Vagina (tissue), 2 donors: ENCODE results near the gene RANGRF. TPM values are rescaled to one million over a fixed set of nuclear protein-coding genes. Genes with fewer than 3 reads are reported as not detected.

Source experiments
- DNase-seq, 2 donors: peaks; one replicate each; pipeline ENCODE4 v3.0.0-alpha.2; 2017; ENCODE audit errors: extremely low spot score in 2 of 2
- H3K27ac ChIP-seq: fragments of 200-600 bp; sonication (generic); one replicate; pipeline ENCODE4 v1.5.1; 2019
- H3K27me3 ChIP-seq: fragments of 200-600 bp; sonication (generic); one replicate; pipeline ENCODE4 v1.5.1; 2019
- H3K36me3 ChIP-seq, 2 donors: fragments of 200-600 bp; sonication (generic); one replicate each; pipeline ENCODE4 v1.5.1; 2017 to 2019
- H3K4me1 ChIP-seq: fragments of 200-600 bp; sonication (generic); one replicate; pipeline ENCODE4 v1.5.1; 2019
- H3K4me3 ChIP-seq, 2 donors: fragments of 200-600 bp; sonication (generic); 1 replicate in 1 of 2; 2 replicates in 1 of 2; pipeline ENCODE4 v1.5.1; 2016 to 2019
- H3K9me3 ChIP-seq: fragments of 200-600 bp; sonication (generic); one replicate; pipeline ENCODE4 v1.5.1; 2019
- POLR2A ChIP-seq, 2 donors: fragments of 450-650 bp; IDR thresholded peaks; one replicate each; pipeline ENCODE4 v1.6.1; 2017; ENCODE audit warnings: antibody characterized with exemption in 2 of 2, mild to moderate bottlenecking in 2 of 2, moderate library complexity in 2 of 2
- POLR2AphosphoS5 ChIP-seq, 2 donors: sonication (generic); formaldehyde crosslinking; IDR thresholded peaks; one replicate each; pipeline ENCODE4 v1.9.0; 2017; ENCODE audit warnings: antibody characterized with exemption in 2 of 2, mild to moderate bottlenecking in 2 of 2, low read depth in 1 of 2; ENCODE audit not compliant: insufficient read depth in 1 of 2
- intact Hi-C: fragments of 100-400 bp; cut with DNase I; formaldehyde crosslinking; loops from one replicate; pipeline ENCODE4 v1.15.1; 2023
- total RNA-seq: library from RNA; depleted of rRNA; stranded (reverse); fragments of >200 nt; gene quantifications from one replicate; pipeline ENCODE4 v1.2.3, GENCODE V29; 2016
- TF ChIP-seq, protein P1 (sequence below), 3 experiments: fragments of 450-650 bp in 2 of 3; fragments of 200-600 bp in 1 of 3; sonication (generic) in 1 of 3; IDR thresholded peaks; one replicate each; pipeline ENCODE4 v1.5.1; 2017 to 2019; ENCODE audit warnings: antibody characterized with exemption in 3 of 3, mild to moderate bottlenecking in 2 of 3, moderate library complexity in 2 of 3

Gene RANGRF
- total RNA-seq, 1 donor from 2014 or later: 19.4 TPM

DNA sequence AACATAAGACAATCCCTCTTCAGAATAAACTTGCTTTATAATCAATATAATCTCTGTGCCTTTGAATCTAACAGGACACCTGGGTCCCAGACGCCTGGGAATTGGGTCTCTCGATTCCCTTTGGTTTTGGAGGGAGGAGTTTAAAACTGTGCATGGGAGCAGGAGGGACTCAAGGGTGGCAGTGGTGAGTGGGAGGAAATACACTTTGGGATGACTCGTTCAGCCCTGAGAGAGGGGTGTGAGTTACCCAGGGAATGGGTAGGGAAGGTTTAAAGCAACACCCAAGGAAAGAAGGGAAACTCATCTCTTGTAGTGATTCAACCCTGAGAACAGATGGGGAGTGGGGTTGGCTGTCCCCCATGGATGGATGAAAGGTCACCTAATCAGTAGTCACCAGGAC lies 1.6 kb downstream of the RANGRF start:
- Histone ChIP-seq H3K27ac (no peak overlapping the region), H3K27me3 (no peaks in the 10 kb centered on the region), H3K4me1 (peaks cover 25% of the 10 kb centered on the region), H3K36me3 (no peaks in the 10 kb centered on the region), H3K9me3 (no peaks in the 10 kb centered on the region), H3K4me3 (no peak overlapping the region)
- no peak for DNase-seq
- intact Hi-C loops: loop anchor here (10.0 kb wide), 1 partner anchor 195 kb away; no protein-coding TSS in a partner anchor
- TF ChIP-seq, protein P1, sequence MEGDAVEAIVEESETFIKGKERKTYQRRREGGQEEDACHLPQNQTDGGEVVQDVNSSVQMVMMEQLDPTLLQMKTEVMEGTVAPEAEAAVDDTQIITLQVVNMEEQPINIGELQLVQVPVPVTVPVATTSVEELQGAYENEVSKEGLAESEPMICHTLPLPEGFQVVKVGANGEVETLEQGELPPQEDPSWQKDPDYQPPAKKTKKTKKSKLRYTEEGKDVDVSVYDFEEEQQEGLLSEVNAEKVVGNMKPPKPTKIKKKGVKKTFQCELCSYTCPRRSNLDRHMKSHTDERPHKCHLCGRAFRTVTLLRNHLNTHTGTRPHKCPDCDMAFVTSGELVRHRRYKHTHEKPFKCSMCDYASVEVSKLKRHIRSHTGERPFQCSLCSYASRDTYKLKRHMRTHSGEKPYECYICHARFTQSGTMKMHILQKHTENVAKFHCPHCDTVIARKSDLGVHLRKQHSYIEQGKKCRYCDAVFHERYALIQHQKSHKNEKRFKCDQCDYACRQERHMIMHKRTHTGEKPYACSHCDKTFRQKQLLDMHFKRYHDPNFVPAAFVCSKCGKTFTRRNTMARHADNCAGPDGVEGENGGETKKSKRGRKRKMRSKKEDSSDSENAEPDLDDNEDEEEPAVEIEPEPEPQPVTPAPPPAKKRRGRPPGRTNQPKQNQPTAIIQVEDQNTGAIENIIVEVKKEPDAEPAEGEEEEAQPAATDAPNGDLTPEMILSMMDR (IDR thresholded peaks at IDR 0.05): no peak
- no peak for TF ChIP-seq POLR2AphosphoS5 (IDR thresholded peaks at IDR 0.05; ENCODE audit: insufficient read depth in 1 of 2, low read depth in 1 of 2)
- no peak for TF ChIP-seq POLR2A (IDR thresholded peaks at IDR 0.05)

DNA sequence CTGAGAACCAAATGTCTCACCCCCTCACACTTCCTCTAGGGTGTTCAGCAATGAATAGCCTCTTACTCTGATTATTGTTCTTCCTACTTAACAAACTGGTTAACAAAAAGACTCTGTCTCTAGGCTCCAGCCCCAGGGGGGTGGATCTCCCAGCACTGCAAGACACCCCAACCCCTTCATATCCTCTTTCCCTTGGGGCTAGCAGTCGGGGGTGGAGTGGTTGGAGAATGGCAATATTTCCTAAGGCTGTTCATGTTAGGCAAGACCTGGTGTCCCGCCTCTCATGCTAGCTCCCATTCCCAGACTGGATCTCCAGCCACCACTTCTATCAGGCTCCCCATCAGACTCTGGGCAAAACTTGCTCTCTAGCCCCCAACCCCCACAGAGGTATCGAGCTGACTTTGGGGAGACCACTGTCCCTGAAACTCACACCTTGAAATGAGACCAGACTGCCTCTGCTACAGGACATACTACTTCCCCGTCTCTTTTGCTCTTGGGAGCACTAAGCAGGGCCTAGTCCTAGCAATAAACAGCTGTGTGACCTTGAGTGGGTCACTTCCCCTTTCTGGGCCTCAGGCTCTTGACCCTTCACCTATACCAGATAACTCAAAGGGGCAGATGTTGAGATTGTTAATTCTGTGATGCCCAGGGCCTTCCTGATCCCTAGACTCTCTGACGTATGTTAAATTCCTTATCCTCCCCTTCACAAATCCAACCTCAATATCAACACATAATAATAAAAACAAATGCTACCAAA lies 4.3 kb downstream of the RANGRF start:
- peaks cover 23% of the 10 kb centered on the region for H3K4me1 ChIP-seq
- no peak overlapping the region for H3K27ac ChIP-seq
- DNase-seq: no peak
- no peaks in the 10 kb centered on the region for H3K36me3 ChIP-seq
- no peaks in the 10 kb centered on the region for H3K9me3 ChIP-seq
- intact Hi-C loops: loop anchor here (10.0 kb wide), 1 partner anchor 198 kb away; no protein-coding TSS in a partner anchor
- H3K4me3 ChIP-seq: no peak overlapping the region
- TF ChIP-seq, protein P1 (IDR thresholded peaks at IDR 0.05): no peak
- TF ChIP-seq POLR2AphosphoS5 (IDR thresholded peaks at IDR 0.05; ENCODE audit: insufficient read depth in 1 of 2, low read depth in 1 of 2) (no peak), POLR2A (IDR thresholded peaks at IDR 0.05) (no peak)
- no peaks in the 10 kb centered on the region for H3K27me3 ChIP-seq

DNA sequence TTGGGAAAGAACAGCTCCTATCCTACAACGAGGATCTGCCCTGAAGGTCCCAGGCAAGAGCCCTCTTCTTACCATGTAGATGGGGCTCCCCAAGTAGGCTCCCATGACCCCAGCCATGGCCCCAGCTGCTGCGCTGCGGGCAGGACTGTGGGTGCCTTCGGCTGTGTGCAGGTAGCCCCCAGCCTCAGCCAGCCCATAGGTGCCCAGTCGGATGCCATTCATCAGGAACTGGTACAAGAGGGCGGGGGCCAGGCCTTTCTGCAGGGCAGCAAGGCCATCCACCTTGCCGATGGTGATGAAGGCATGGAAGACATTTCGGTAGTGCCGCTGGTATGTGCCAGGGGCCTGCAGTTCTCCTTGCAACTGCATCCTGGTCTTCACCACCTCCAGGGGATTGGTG lies 5.9 kb downstream of the RANGRF start:
- Histone ChIP-seq H3K36me3 (no peaks in the 10 kb centered on the region), H3K4me3 (no peak overlapping the region), H3K27ac (no peak overlapping the region), H3K4me1 (peaks cover 13% of the 10 kb centered on the region), H3K27me3 (no peaks in the 10 kb centered on the region), H3K9me3 (no peaks in the 10 kb centered on the region)
- DNase-seq: no peak
- intact Hi-C loops: loop anchor here (10.0 kb wide), 1 partner anchor 200 kb away; no protein-coding TSS in a partner anchor
- TF ChIP-seq, protein P1 (IDR thresholded peaks at IDR 0.05): no peak
- TF ChIP-seq POLR2AphosphoS5 (IDR thresholded peaks at IDR 0.05; ENCODE audit: insufficient read depth in 1 of 2, low read depth in 1 of 2) (no peak), POLR2A (IDR thresholded peaks at IDR 0.05) (no peak)

DNA sequence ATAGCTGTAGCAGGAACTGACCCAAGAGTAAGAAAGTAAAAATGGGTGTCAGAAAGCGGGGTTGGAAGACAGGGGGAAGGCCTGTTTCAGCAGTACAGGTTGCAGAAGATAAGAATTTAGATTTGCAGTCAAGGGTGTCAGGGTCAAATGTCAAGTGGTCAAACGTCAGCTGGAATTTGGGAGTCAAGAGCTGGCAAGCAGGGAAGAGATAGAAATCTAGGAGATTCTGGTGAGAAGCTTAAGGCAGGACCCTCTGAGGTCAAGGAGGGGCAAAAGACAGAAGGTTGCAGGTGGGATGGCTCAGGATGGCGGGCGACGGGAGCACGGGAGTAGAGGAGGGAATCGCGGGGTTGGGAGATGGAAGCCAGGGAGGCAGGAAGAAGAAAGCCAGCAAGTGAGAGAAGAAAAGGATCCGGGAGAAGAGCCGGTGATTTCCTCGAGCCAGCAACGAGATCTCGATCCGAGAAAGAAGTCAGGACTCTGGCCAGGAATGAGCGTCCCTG lies 6.4 kb downstream of the RANGRF start:
- no peak for DNase-seq
- no peaks in the 10 kb centered on the region for H3K36me3 ChIP-seq
- H3K27ac ChIP-seq: peak overlapping the region; percentile 86
- H3K27me3 ChIP-seq: no peaks in the 10 kb centered on the region
- intact Hi-C loops: loop anchor here (5.0 to 10.0 kb wide), 2 partner anchors 48 to 200 kb away; partner anchors contain the start of genes CTC1 and PFAS
- TF ChIP-seq POLR2AphosphoS5 (IDR thresholded peaks at IDR 0.05; ENCODE audit: insufficient read depth in 1 of 2, low read depth in 1 of 2): no peak
- TF ChIP-seq POLR2A (IDR thresholded peaks at IDR 0.05): no peak
- TF ChIP-seq, protein P1 (IDR thresholded peaks at IDR 0.05): no peak
- no peaks in the 10 kb centered on the region for H3K9me3 ChIP-seq
- peaks cover 8% of the 10 kb centered on the region for H3K4me1 ChIP-seq
- H3K4me3 ChIP-seq: peak overlapping the region; percentile 64 to 67

DNA sequence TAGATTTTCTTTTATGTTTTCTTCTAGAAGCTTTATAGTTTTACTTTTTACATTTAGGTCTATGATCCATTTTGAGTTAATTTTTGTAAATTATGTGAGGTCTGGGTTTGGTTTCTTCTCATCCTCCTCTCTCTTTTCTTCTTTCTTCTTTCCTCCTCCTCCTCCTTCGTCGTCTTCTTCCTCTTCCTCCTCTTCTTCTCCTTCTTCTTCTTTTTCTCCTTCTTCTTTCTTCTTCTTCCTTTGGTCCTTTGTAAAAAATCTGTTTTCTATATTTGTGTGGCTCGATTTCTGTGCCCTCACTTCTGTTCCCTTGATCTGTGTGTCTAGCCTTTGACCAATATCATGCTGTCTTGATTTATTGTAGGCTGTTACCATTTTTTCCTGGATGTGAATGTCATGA lies 11.8 kb downstream of the RANGRF start:
- H3K36me3 ChIP-seq: no peaks in the 10 kb centered on the region
- DNase-seq: no peak
- intact Hi-C loops: no loop called here
- no peaks in the 10 kb centered on the region for H3K4me1 ChIP-seq
- H3K4me3 ChIP-seq: no peak overlapping the region
- no peaks in the 10 kb centered on the region for H3K27me3 ChIP-seq
- H3K9me3 ChIP-seq: no peaks in the 10 kb centered on the region
- TF ChIP-seq, protein P1 (IDR thresholded peaks at IDR 0.05): no peak
- no peak for TF ChIP-seq POLR2AphosphoS5 (IDR thresholded peaks at IDR 0.05; ENCODE audit: insufficient read depth in 1 of 2, low read depth in 1 of 2)
- TF ChIP-seq POLR2A (IDR thresholded peaks at IDR 0.05): no peak
- H3K27ac ChIP-seq: no peak overlapping the region
